HCT116 (cell line): ENCODE results near the gene POC1A. TPM values are rescaled to one million over a fixed set of nuclear protein-coding genes. Genes with fewer than 3 reads are reported as not detected.

ENCODE experiments used
- ATAC-seq: fragments of 200-7000 bp; cut with Tn5 transposase; 2 replicates; pipeline ENCODE4 v1.9.1; 2020; ENCODE audit warnings: mild to moderate bottlenecking, moderate library complexity
- BruUV-seq: library from RNA; stranded (reverse); fragments of 400-500 nt; replicated peaks from 2 replicates; lab custom pipeline; 2021; lab: Mats Ljungman, UMichigan
- CTCF ChIA-PET: fragments of 300-600 bp; sonication (Branson Sonifier 250); formaldehyde crosslinking; loops from one replicate; lab custom pipeline; 2021; ENCODE audit warnings: antibody characterized with exemption; lab: Charles Lee
- POLR2A ChIA-PET: fragments of 300-600, 350-600 bp; sonication (Branson Sonifier 250); formaldehyde crosslinking; loops from one replicate; lab custom pipeline; 2021; ENCODE audit warnings: antibody characterized with exemption; lab: Charles Lee
- RAD21 ChIA-PET, 2 experiments: fragments of 300-600 bp; sonication (Branson Sonifier 250); formaldehyde crosslinking; loops; one replicate each; lab custom pipeline; 2023; ENCODE audit warnings: low total read pairs in 2 of 2; ENCODE audit not compliant: uncharacterized antibody in 2 of 2, unreplicated experiment in 2 of 2, low non-redundant PET in 1 of 2; lab: Charles Lee
- DNase-seq: peaks from one replicate; pipeline ENCODE4 v3.0.0-alpha.2; 2010; ENCODE audit warnings: low read depth, low spot score
- H2AFZ ChIP-seq: fragments of 200-600 bp; shearing (Covaris generic), sonication (generic); 2 replicates; pipeline ENCODE4 v1.6.1; 2017; ENCODE audit warnings: low read depth, mixed run types, mixed read lengths, antibody characterized with exemption, low read length; ENCODE audit not compliant: poor library complexity, severe bottlenecking
- H3K27ac ChIP-seq: 2 replicates; pipeline ENCODE4 v1.5.1; 2012; ENCODE audit warnings: low read depth, low read length
- H3K27me3 ChIP-seq: fragments of 200-600 bp; sonication (generic); 2 replicates; pipeline ENCODE4 v1.6.1; 2016; ENCODE audit warnings: mixed run types, low read length, mixed read lengths; ENCODE audit not compliant: insufficient read depth
- H3K36me3 ChIP-seq, 2 experiments: fragments of 200-500 bp in 1 of 2; fragments of 200-600 bp in 1 of 2; sonication (Bioruptor generic) in 1 of 2; sonication (generic) in 1 of 2; 2 replicates each; pipeline versions ENCODE4 v1.5.1 to v1.6.1; 2014 to 2016; ENCODE audit warnings: low read length in 2 of 2, inconsistent platforms in 1 of 2, mixed read lengths in 1 of 2, mixed run types in 1 of 2; ENCODE audit not compliant: insufficient read depth in 2 of 2, control insufficient read depth in 1 of 2
- H3K4me1 ChIP-seq, 2 experiments: fragments of 200-600 bp in 1 of 2; sonication (generic) in 1 of 2; 2 replicates each; pipeline versions ENCODE4 v1.5.1 to v1.6.1; 2012 to 2017; ENCODE audit warnings: low read length in 2 of 2, inconsistent platforms in 1 of 2, mild to moderate bottlenecking in 1 of 2, mixed read lengths in 1 of 2, mixed run types in 1 of 2, moderate library complexity in 1 of 2; ENCODE audit not compliant: insufficient read depth in 2 of 2, control insufficient read depth in 1 of 2
- H3K4me2 ChIP-seq: fragments of 200-600 bp; sonication (generic); 2 replicates; pipeline ENCODE4 v1.6.1; 2017; ENCODE audit warnings: mixed run types, low read length, mixed read lengths
- H3K4me3 ChIP-seq, 2 experiments: fragments of 200-600 bp in 1 of 2; sonication (generic) in 1 of 2; replicated peaks in 1 of 2; 2 replicates each; pipeline ENCODE4 v1.5.1; 2011 to 2016; ENCODE audit warnings: low read length in 2 of 2, control low read depth in 1 of 2, low read depth in 1 of 2, mild to moderate bottlenecking in 1 of 2, mixed read lengths in 1 of 2, mixed run types in 1 of 2
- H3K79me2 ChIP-seq: fragments of 200-600 bp; sonication (generic); 2 replicates; pipeline ENCODE4 v1.6.1; 2017; ENCODE audit warnings: mild to moderate bottlenecking, mixed run types, low read length, moderate library complexity, mixed read lengths; ENCODE audit not compliant: insufficient read depth
- H3K9ac ChIP-seq: fragments of 200-600 bp; sonication (generic); 2 replicates; pipeline ENCODE4 v1.6.1; 2016; ENCODE audit warnings: low read length, mixed read lengths
- H3K9me2 ChIP-seq: fragments of 200-600 bp; sonication (generic), shearing (Covaris generic); 2 replicates; pipeline ENCODE4 v1.6.1; 2017; ENCODE audit warnings: mixed run types, mild to moderate bottlenecking, moderate library complexity; ENCODE audit not compliant: insufficient read depth
- H3K9me3 ChIP-seq, 2 experiments: fragments of 200-500 bp in 1 of 2; fragments of 200-600 bp in 1 of 2; sonication (Bioruptor generic) in 1 of 2; sonication (generic) in 1 of 2; 2 replicates each; pipeline ENCODE4 v1.6.1; 2014 to 2017; ENCODE audit warnings: low read length in 2 of 2, mixed read lengths in 2 of 2, inconsistent platforms in 1 of 2, low read depth in 1 of 2, mild to moderate bottlenecking in 1 of 2, mixed run types in 1 of 2, moderate library complexity in 1 of 2; ENCODE audit not compliant: control insufficient read depth in 1 of 2, insufficient read depth in 1 of 2
- H4K20me1 ChIP-seq: fragments of 200-600 bp; sonication (generic), shearing (Covaris generic); 2 replicates; pipeline ENCODE4 v1.6.1; 2017; ENCODE audit warnings: mixed run types, mild to moderate bottlenecking, moderate library complexity; ENCODE audit not compliant: insufficient read depth
- CBX3 ChIP-seq: IDR thresholded peaks from 2 replicates; pipeline ENCODE4 v1.6.1; 2012; ENCODE audit warnings: low read depth
- EGR1 ChIP-seq: IDR thresholded peaks from 2 replicates; pipeline ENCODE4 v1.6.1; 2012; ENCODE audit warnings: low read depth
- ELF1 ChIP-seq: IDR thresholded peaks from 2 replicates; pipeline ENCODE4 v1.6.1; 2012; ENCODE audit warnings: low read depth, borderline replicate concordance
- JUND ChIP-seq: IDR thresholded peaks from 2 replicates; pipeline ENCODE4 v1.6.1; 2012
- POLR2A ChIP-seq: IDR thresholded peaks from 2 replicates; pipeline ENCODE4 v1.7.0; 2011; ENCODE audit warnings: borderline replicate concordance; ENCODE audit not compliant: insufficient read depth, insufficient read length; ENCODE audit errors: extremely low read depth
- POLR2AphosphoS5 ChIP-seq: IDR thresholded peaks from 2 replicates; pipeline ENCODE4 v1.6.1; 2011; ENCODE audit warnings: mild to moderate bottlenecking, low read depth, low read length, moderate library complexity
- SIN3A ChIP-seq: IDR thresholded peaks from 2 replicates; pipeline ENCODE4 v1.6.1; 2012; ENCODE audit warnings: low read depth
- SP1 ChIP-seq: IDR thresholded peaks from 2 replicates; pipeline ENCODE4 v1.6.1; 2012; ENCODE audit warnings: low read depth
- TCF7L2 ChIP-seq: IDR thresholded peaks from 2 replicates; pipeline ENCODE4 v1.7.0; 2011; ENCODE audit warnings: borderline replicate concordance, inconsistent platforms; ENCODE audit not compliant: insufficient read depth, insufficient read length; ENCODE audit errors: extremely low read depth
- ZBTB33 ChIP-seq: IDR thresholded peaks from 2 replicates; pipeline ENCODE4 v1.6.1; 2011; ENCODE audit warnings: mild to moderate bottlenecking, low read length, moderate library complexity; ENCODE audit not compliant: insufficient replicate concordance; ENCODE audit errors: extremely low read depth
- ZFX ChIP-seq: fragments of 450-650 bp; IDR thresholded peaks from 2 replicates; pipeline ENCODE4 v1.6.1; 2017
- ZNF274 ChIP-seq: fragments of 200-500 bp; sonication (Bioruptor generic); IDR thresholded peaks from 2 replicates; pipeline ENCODE4 v1.6.1; 2014; ENCODE audit warnings: mild to moderate bottlenecking, low read depth, low read length, inconsistent platforms
- intact Hi-C: fragments of 100-400 bp; cut with micrococcal nuclease; formaldehyde crosslinking; loops from 2 replicates; pipeline ENCODE4 v1.10.0; 2022
- total RNA-seq: library from RNA; stranded (reverse); gene quantifications from one replicate; pipeline ENCODE4 v1.2.1, GENCODE V29; 2021; ENCODE audit not compliant: unreplicated experiment
- TF ChIP-seq, protein P1 (sequence below): IDR thresholded peaks from 2 replicates; pipeline ENCODE4 v1.6.1; 2012

Gene POC1A
- total RNA-seq, 1 experiment from 2014 or later: 34.0 TPM

DNA sequence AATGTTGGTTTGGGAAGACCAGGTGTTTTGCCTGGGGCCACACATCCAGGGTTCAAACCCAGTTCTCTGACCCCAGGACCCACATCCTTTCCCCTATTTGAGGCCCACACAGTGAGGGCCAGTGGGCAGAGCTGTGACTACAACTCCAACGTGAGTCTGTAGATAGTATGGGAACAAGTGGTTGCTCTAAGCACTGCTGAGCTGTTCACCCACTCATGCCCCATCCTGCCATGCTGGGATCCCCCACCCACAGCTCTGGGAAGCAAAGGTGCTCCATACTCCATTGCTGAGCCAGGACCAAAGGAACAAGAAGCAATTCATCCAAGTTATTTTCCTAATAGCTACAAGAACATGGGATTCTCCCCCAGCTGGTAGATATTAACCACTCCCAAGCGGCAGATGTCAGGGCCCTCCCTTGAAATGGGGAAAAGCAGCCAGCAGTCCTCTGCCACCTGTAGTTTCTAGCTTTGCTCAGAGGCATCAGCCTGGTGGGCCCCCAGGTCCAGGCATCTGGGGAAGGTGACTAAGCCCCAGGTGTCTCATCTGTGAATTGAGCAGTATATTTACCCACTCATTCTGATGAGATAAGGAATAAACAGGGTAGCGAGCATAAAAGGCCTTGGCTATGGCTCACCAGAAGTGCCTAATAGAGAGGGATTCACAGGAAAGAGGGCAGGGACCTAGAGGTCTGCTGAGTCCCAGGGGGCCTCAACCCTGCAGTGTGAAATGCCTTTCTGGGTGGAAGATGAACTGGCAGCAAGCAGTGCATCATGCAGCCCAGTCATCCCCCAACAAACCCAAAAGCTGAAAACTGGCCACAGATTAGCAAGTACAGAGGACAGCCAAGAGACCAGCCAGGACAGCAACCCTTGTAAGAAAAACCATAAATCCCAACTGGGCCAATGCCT, 33.4 kb downstream of the POC1A start:
- no peaks in the 10 kb centered on the region for H3K4me1 ChIP-seq
- no peak overlapping the region for H3K4me3 ChIP-seq
- no peaks in the 10 kb centered on the region for H3K9me3 ChIP-seq
- CTCF ChIA-PET: interaction anchor here (1.6 kb wide), 1 partner anchor 64 kb away, joined by 6 read pairs; the partner anchor contains the start of gene DUSP7
- TF ChIP-seq EGR1: no peak
- TF ChIP-seq CBX3: no peak
- TF ChIP-seq ELF1: no peak
- no peak for TF ChIP-seq JUND
- TF ChIP-seq POLR2AphosphoS5: no peak
- peaks cover 7 to 28% of the 10 kb centered on the region in 2 experiments; a peak in 2 of 4 replicates for H3K36me3 ChIP-seq
- intact Hi-C loops: no loop called here
- no peak overlapping the region for H3K27ac ChIP-seq
- H2AFZ ChIP-seq: no peak overlapping the region
- H3K9me2 ChIP-seq: no peaks in the 10 kb centered on the region
- no peaks in the 10 kb centered on the region for H4K20me1 ChIP-seq
- ATAC-seq: no peak
- H3K79me2 ChIP-seq: no peaks in the 10 kb centered on the region
- RAD21 ChIA-PET: no interaction called here
- DNase-seq: no peak
- no peak overlapping the region for H3K9ac ChIP-seq
- no peak overlapping the region for H3K4me2 ChIP-seq
- BruUV-seq: no TSS peak
- H3K27me3 ChIP-seq: no peaks in the 10 kb centered on the region
- POLR2A ChIA-PET: no interaction called here

GRCh38 chr3:52119826-52120225, 34.4 kb downstream of the POC1A start:
- Histone ChIP-seq H4K20me1 (no peaks in the 10 kb centered on the region), H3K9me2 (no peaks in the 10 kb centered on the region), H3K9ac (no peak overlapping the region), H3K4me2 (no peak overlapping the region), H3K27ac (no peak overlapping the region), H3K27me3 (no peaks in the 10 kb centered on the region), H3K36me3 (peaks cover 9 to 23% of the 10 kb centered on the region in 2 experiments; a peak in 2 of 4 replicates), H3K4me3 (no peak overlapping the region), H3K79me2 (no peaks in the 10 kb centered on the region), H3K9me3 (no peaks in the 10 kb centered on the region), H3K4me1 (no peaks in the 10 kb centered on the region), H2AFZ (no peak overlapping the region)
- ATAC-seq: no peak
- DNase-seq: no peak
- intact Hi-C loops: no loop called here
- RAD21 ChIA-PET: no interaction called here
- BruUV-seq: no TSS peak
- TF ChIP-seq ZBTB33 (no peak), TCF7L2 (no peak), SIN3A (no peak), ZFX (no peak), POLR2A (no peak), SP1 (no peak), CBX3 (no peak), ZNF274 (no peak)
- TF ChIP-seq, protein P1, sequence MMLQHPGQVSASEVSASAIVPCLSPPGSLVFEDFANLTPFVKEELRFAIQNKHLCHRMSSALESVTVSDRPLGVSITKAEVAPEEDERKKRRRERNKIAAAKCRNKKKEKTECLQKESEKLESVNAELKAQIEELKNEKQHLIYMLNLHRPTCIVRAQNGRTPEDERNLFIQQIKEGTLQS: no peak
- POLR2A ChIA-PET: no interaction called here
- CTCF ChIA-PET: interaction anchor here (0.9 to 1.6 kb wide), 2 partner anchors 63 to 66 kb away, joined by 3 to 6 read pairs; partner anchors contain the start of gene DUSP7
